NCI-H1417 (cell line): ENCODE results near the gene CCR2.

Experiments used
- DNase-seq, 3 experiments: peaks; one replicate each; lab custom pipeline; 2025; lab: John Stamatoyannopoulos, UW

The CCR2 gene

GRCh38 chr3:46405301-46406019 is 51.5 kb downstream of the CCR2 start:
- peak in 2 of 3 experiments; percentile 11 to 48 for DNase-seq

GRCh38 chr3:46406443-46406787 is 52.5 kb downstream of the CCR2 start:
- DNase-seq = no peak

- DNase-seq = no peak
Measured at GRCh38 chr3:46406788-46407611, 53.1 kb downstream of the CCR2 start, which contains the start of the genes CCR5AS and CCRL2. Gene CCR5AS, minus strand, starts transcription at chr3:46407066. Gene CCRL2, plus strand, starts transcription at chr3:46407259. Its CDS starts 821 bp downstream, at chr3:46408080.

GRCh38 chr3:46407970-46408369 is 54.1 kb downstream of the CCR2 start:
- no peak for DNase-seq

GRCh38 chr3:46408853-46409252 is 54.9 kb downstream of the CCR2 start:
- no peak for DNase-seq

- DNase-seq = no peak
Measured at GRCh38 chr3:46409739-46410489, 56.0 kb downstream of the CCR2 start.
